ENCODE measurements around the gene MKNK2. TPM values are rescaled to one million over a fixed set of nuclear protein-coding genes. Genes with fewer than 3 reads are reported as not detected.
A peak's percentile ranks its signal among the peaks of the same experiment; 100 is the strongest.

MKNK2 gene
- polyA plus RNA-seq, result 27.6 and 37.6 TPM in 2 replicates
- polyA minus RNA-seq, result 25.1 and 25.8 TPM in 2 replicates

DNA sequence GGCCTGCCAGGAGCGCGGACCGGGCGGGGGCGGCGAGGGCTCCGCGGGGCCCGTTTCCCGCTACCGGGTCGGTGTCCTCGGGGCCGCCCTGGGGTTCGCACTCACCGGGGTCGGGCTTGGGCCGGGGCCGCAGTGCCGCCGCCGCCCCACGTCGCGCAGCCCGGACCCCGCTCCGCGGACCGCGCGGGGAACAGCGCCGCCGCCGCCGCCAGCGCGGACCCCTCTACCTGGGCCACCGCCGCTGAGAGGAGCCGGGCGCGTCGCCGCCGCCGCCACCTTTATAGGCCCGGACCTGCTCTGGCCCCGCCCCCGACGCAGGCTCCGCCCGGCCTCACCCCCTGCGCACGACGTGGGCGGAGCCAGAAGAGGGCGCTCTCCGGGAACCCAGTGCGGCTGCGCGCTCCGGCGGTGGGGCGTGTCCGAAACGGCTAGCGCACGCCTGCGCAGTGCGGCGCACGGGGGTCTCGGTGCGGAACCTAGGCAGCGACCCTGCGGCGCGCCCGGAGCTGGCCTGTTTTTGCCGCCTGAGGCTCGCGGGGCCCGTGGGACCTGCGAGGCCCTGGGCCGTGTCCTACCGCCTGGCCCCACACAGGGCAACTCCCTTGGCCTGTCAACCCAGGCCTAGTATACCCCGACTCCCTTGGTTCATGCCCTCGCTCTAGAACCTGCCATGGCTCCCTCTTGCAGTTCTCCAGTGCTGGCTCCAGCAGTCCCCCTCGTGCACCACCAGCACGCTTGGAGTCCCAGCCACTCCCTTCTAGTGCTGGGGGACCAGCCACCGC, at the start of gene MKNK2:
MKNK2 (minus strand) TSS at position 254 of the 782 bp plus-strand sequence. CDS start 393 bp downstream, outside the sequence.
- Histone ChIP-seq H3K4me2 (ENCODE audit: low read length) (peak within 1 kb of the TSS; percentile 97), H3K79me2 (replicated peaks; ENCODE audit: insufficient read depth, low read length) (peaks cover 29% of the 10 kb centered on the region), H4K20me1 (ENCODE audit: insufficient read depth) (peaks cover 6% of the 10 kb centered on the region), H3K36me3 (ENCODE audit: insufficient read depth, low read length) (no peaks in the 10 kb centered on the region), H2AFZ (ENCODE audit: low read depth, low read length) (peak within 1 kb of the TSS; percentile 14), H3K9me3 (ENCODE audit: low read length) (no peaks in the 10 kb centered on the region), H3K9me2 (ENCODE audit: insufficient read depth, low read length) (no peaks in the 10 kb centered on the region), H3K4me3 (ENCODE audit: low read length) (peak within 1 kb of the TSS; percentile 98), H3K27ac (ENCODE audit: low read length) (peak within 1 kb of the TSS; percentile 76), H3F3A (ENCODE audit: insufficient read depth, low read length, poor library complexity, severe bottlenecking) (no peaks in the 10 kb centered on the region), H3K27me3 (ENCODE audit: insufficient read depth, low read depth, low read length) (no peaks in the 10 kb centered on the region), H3K9ac (ENCODE audit: low read length) (peak within 1 kb of the TSS; percentile 82)
- TF ChIP-seq TAF1 (IDR thresholded peaks at IDR 0.05; ENCODE audit: low read depth), result peak; percentile 67
- no peak for TF ChIP-seq EZH2 (IDR thresholded peaks at IDR 0.05; ENCODE audit: borderline replicate concordance, insufficient read depth, low read length, poor library complexity, severe bottlenecking)
- TF ChIP-seq POLR2AphosphoS5 (IDR thresholded peaks at IDR 0.05), result peak; percentile 95
- TF ChIP-seq, protein P1, sequence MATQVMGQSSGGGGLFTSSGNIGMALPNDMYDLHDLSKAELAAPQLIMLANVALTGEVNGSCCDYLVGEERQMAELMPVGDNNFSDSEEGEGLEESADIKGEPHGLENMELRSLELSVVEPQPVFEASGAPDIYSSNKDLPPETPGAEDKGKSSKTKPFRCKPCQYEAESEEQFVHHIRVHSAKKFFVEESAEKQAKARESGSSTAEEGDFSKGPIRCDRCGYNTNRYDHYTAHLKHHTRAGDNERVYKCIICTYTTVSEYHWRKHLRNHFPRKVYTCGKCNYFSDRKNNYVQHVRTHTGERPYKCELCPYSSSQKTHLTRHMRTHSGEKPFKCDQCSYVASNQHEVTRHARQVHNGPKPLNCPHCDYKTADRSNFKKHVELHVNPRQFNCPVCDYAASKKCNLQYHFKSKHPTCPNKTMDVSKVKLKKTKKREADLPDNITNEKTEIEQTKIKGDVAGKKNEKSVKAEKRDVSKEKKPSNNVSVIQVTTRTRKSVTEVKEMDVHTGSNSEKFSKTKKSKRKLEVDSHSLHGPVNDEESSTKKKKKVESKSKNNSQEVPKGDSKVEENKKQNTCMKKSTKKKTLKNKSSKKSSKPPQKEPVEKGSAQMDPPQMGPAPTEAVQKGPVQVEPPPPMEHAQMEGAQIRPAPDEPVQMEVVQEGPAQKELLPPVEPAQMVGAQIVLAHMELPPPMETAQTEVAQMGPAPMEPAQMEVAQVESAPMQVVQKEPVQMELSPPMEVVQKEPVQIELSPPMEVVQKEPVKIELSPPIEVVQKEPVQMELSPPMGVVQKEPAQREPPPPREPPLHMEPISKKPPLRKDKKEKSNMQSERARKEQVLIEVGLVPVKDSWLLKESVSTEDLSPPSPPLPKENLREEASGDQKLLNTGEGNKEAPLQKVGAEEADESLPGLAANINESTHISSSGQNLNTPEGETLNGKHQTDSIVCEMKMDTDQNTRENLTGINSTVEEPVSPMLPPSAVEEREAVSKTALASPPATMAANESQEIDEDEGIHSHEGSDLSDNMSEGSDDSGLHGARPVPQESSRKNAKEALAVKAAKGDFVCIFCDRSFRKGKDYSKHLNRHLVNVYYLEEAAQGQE (IDR thresholded peaks at IDR 0.05; ENCODE audit: borderline replicate concordance), result peak; percentile 67
- peak; percentile 67 for TF ChIP-seq SMC3 (conservative IDR thresholded peaks at IDR 0.05; ENCODE audit: poor library complexity)
- peak; percentile 45 for TF ChIP-seq EP300 (conservative IDR thresholded peaks at IDR 0.05; ENCODE audit: poor library complexity, severe bottlenecking)
- peak; percentile 50 for TF ChIP-seq RAD21 (conservative IDR thresholded peaks at IDR 0.05)
- peak; percentile 64 for TF ChIP-seq MXI1 (conservative IDR thresholded peaks at IDR 0.05; ENCODE audit: poor library complexity, severe bottlenecking)
- TF ChIP-seq, protein P2, sequence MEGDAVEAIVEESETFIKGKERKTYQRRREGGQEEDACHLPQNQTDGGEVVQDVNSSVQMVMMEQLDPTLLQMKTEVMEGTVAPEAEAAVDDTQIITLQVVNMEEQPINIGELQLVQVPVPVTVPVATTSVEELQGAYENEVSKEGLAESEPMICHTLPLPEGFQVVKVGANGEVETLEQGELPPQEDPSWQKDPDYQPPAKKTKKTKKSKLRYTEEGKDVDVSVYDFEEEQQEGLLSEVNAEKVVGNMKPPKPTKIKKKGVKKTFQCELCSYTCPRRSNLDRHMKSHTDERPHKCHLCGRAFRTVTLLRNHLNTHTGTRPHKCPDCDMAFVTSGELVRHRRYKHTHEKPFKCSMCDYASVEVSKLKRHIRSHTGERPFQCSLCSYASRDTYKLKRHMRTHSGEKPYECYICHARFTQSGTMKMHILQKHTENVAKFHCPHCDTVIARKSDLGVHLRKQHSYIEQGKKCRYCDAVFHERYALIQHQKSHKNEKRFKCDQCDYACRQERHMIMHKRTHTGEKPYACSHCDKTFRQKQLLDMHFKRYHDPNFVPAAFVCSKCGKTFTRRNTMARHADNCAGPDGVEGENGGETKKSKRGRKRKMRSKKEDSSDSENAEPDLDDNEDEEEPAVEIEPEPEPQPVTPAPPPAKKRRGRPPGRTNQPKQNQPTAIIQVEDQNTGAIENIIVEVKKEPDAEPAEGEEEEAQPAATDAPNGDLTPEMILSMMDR (IDR thresholded peaks at IDR 0.05; ENCODE audit: poor library complexity, severe bottlenecking), result peak; percentile 98

DNA sequence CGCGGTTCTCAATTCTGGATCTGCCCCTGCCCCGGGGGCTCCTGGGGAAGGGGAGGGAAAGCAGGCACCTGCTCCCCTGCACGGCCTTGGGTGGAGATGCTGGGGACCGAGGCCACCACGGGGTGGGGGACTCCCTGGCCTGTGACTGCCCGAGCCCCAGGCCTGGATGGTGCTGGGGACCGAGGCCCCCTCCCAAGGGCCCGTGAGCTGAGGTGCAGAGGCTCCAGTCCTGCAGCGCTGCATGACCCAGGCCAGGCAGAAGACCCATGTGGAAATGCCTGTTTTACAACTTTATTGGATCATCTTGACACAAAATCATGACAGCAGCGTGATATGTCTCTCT, 49.6 kb upstream of the MKNK2 start:
- Histone ChIP-seq H3K79me2 (replicated peaks; ENCODE audit: insufficient read depth, low read length) (peaks cover 9% of the 10 kb centered on the region), H3K4me3 (ENCODE audit: low read length) (no peak overlapping the region), H4K20me1 (ENCODE audit: insufficient read depth) (no peaks in the 10 kb centered on the region), H3K9me2 (ENCODE audit: insufficient read depth, low read length) (no peaks in the 10 kb centered on the region), H3K27ac (ENCODE audit: low read length) (no peak overlapping the region), H2AFZ (ENCODE audit: low read depth, low read length) (no peak overlapping the region), H3F3A (ENCODE audit: insufficient read depth, low read length, poor library complexity, severe bottlenecking) (no peaks in the 10 kb centered on the region), H3K4me2 (ENCODE audit: low read length) (no peak overlapping the region), H3K9ac (ENCODE audit: low read length) (no peak overlapping the region), H3K27me3 (ENCODE audit: insufficient read depth, low read depth, low read length) (no peaks in the 10 kb centered on the region), H3K9me3 (ENCODE audit: low read length) (no peaks in the 10 kb centered on the region), H3K36me3 (ENCODE audit: insufficient read depth, low read length) (no peaks in the 10 kb centered on the region)
- TF ChIP-seq RAD21 (conservative IDR thresholded peaks at IDR 0.05), result no peak
- TF ChIP-seq SMC3 (conservative IDR thresholded peaks at IDR 0.05; ENCODE audit: poor library complexity), result no peak
- TF ChIP-seq, protein P2 (IDR thresholded peaks at IDR 0.05; ENCODE audit: poor library complexity, severe bottlenecking), result no peak
- no peak for TF ChIP-seq MXI1 (conservative IDR thresholded peaks at IDR 0.05; ENCODE audit: poor library complexity, severe bottlenecking)
- TF ChIP-seq EZH2 (IDR thresholded peaks at IDR 0.05; ENCODE audit: borderline replicate concordance, insufficient read depth, low read length, poor library complexity, severe bottlenecking), result no peak
- no peak for TF ChIP-seq EP300 (conservative IDR thresholded peaks at IDR 0.05; ENCODE audit: poor library complexity, severe bottlenecking)
- TF ChIP-seq TAF1 (IDR thresholded peaks at IDR 0.05; ENCODE audit: low read depth), result no peak
- TF ChIP-seq POLR2AphosphoS5 (IDR thresholded peaks at IDR 0.05), result no peak
- TF ChIP-seq, protein P1 (IDR thresholded peaks at IDR 0.05; ENCODE audit: borderline replicate concordance), result no peak
